ENCODE results near the gene SLC12A7.

Gene SLC12A7

GRCh38 chr5:1137567-1138444 is 25.9 kb upstream of the SLC12A7 start:
- TF ChIP-seq FOXP2 (optimal IDR thresholded peaks at IDR 0.05; ENCODE audit: borderline replicate concordance, extremely low read depth, extremely low read length, insufficient read depth), result no peak
- TF ChIP-seq POLR2AphosphoS5 (IDR thresholded peaks at IDR 0.05; ENCODE audit: low read depth, low read length), result no peak
- TF ChIP-seq REST (IDR thresholded peaks at IDR 0.05; ENCODE audit: insufficient read depth in 1 of 2, low read depth in 2 of 2, low read length in 2 of 2), result no peak
- TF ChIP-seq SIN3A (IDR thresholded peaks at IDR 0.05; ENCODE audit: borderline replicate concordance, insufficient read depth, low read length), result no peak
- TF ChIP-seq TAF1 (IDR thresholded peaks at IDR 0.05; ENCODE audit: borderline replicate concordance, insufficient read depth, low read length), result no peak

GRCh38 chr5:1136814-1137213 is 25.0 kb upstream of the SLC12A7 start:
- TF ChIP-seq REST (IDR thresholded peaks at IDR 0.05; ENCODE audit: insufficient read depth in 1 of 2, low read depth in 2 of 2, low read length in 2 of 2) (no peak), FOXP2 (optimal IDR thresholded peaks at IDR 0.05; ENCODE audit: borderline replicate concordance, extremely low read depth, extremely low read length, insufficient read depth) (no peak), POLR2AphosphoS5 (IDR thresholded peaks at IDR 0.05; ENCODE audit: low read depth, low read length) (no peak), SIN3A (IDR thresholded peaks at IDR 0.05; ENCODE audit: borderline replicate concordance, insufficient read depth, low read length) (no peak), TAF1 (IDR thresholded peaks at IDR 0.05; ENCODE audit: borderline replicate concordance, insufficient read depth, low read length) (no peak)

GRCh38 chr5:1135696-1136525 is 24.0 kb upstream of the SLC12A7 start:
- TF ChIP-seq SIN3A (IDR thresholded peaks at IDR 0.05; ENCODE audit: borderline replicate concordance, insufficient read depth, low read length) (no peak), TAF1 (IDR thresholded peaks at IDR 0.05; ENCODE audit: borderline replicate concordance, insufficient read depth, low read length) (no peak), POLR2AphosphoS5 (IDR thresholded peaks at IDR 0.05; ENCODE audit: low read depth, low read length) (no peak), REST (IDR thresholded peaks at IDR 0.05; ENCODE audit: insufficient read depth in 1 of 2, low read depth in 2 of 2, low read length in 2 of 2) (no peak), FOXP2 (optimal IDR thresholded peaks at IDR 0.05; ENCODE audit: borderline replicate concordance, extremely low read depth, extremely low read length, insufficient read depth) (no peak)

GRCh38 chr5:1134478-1134877 is 22.6 kb upstream of the SLC12A7 start:
- TF ChIP-seq POLR2AphosphoS5 (IDR thresholded peaks at IDR 0.05; ENCODE audit: low read depth, low read length), result no peak
- TF ChIP-seq TAF1 (IDR thresholded peaks at IDR 0.05; ENCODE audit: borderline replicate concordance, insufficient read depth, low read length), result no peak
- no peak for TF ChIP-seq SIN3A (IDR thresholded peaks at IDR 0.05; ENCODE audit: borderline replicate concordance, insufficient read depth, low read length)
- no peak for TF ChIP-seq REST (IDR thresholded peaks at IDR 0.05; ENCODE audit: insufficient read depth in 1 of 2, low read depth in 2 of 2, low read length in 2 of 2)
- no peak for TF ChIP-seq FOXP2 (optimal IDR thresholded peaks at IDR 0.05; ENCODE audit: borderline replicate concordance, extremely low read depth, extremely low read length, insufficient read depth)

Data from PFSK-1 (cell line).